ENCODE measurements around the gene DLGAP1.

GRCh38 chr18:3874581-3874980 lies 580.5 kb downstream of the DLGAP1 start:
- no peak for TF ChIP-seq CTCF (IDR thresholded peaks at IDR 0.05; ENCODE audit: low read depth, low read length)
- TF ChIP-seq EZH2phosphoT487 (IDR thresholded peaks at IDR 0.05; ENCODE audit: low read depth): no peak
